Measurements from ENCODE around the gene RXFP3.

The RXFP3 gene

GRCh38 chr5:33936381-33937016, at the start of gene RXFP3:
Gene RXFP3 (plus strand): TSS chr5:33936386. CDS start chr5:33936741, 355 bp downstream.
- H3K36me3 ChIP-seq (ENCODE audit: insufficient read depth, low read length), result no peaks in the 10 kb centered on the region
- no peaks in the 10 kb centered on the region for H3K4me1 ChIP-seq (ENCODE audit: insufficient read depth, low read length, poor library complexity, severe bottlenecking)
- H4K20me1 ChIP-seq (ENCODE audit: insufficient read depth, low read length, poor library complexity, severe bottlenecking), result no peaks in the 10 kb centered on the region
- H3K4me2 ChIP-seq (ENCODE audit: low read depth, low read length, poor library complexity, severe bottlenecking), result no peak within 1 kb of the TSS
- H3K9me2 ChIP-seq (replicated peaks; ENCODE audit: low read depth, low read length), result no peaks in the 10 kb centered on the region
- no peak within 1 kb of the TSS for H3K4me3 ChIP-seq (ENCODE audit: low read length, poor library complexity, severe bottlenecking)
- no peak for TF ChIP-seq CTCF (conservative IDR thresholded peaks at IDR 0.05; ENCODE audit: low read length)
- TF ChIP-seq EZH2phosphoT487 (IDR thresholded peaks at IDR 0.05; ENCODE audit: borderline replicate concordance), result no peak
- H3K27me3 ChIP-seq (ENCODE audit: insufficient read depth, low read length, poor library complexity, severe bottlenecking), result peaks cover 5% of the 10 kb centered on the region
- H3K9me3 ChIP-seq (ENCODE audit: insufficient read depth, low read depth, low read length), result no peaks in the 10 kb centered on the region
- H2AFZ ChIP-seq (ENCODE audit: low read length), result no peak within 1 kb of the TSS
- H3K79me2 ChIP-seq (ENCODE audit: insufficient read depth, low read length), result no peaks in the 10 kb centered on the region
- no peak within 1 kb of the TSS for H3K9ac ChIP-seq (ENCODE audit: low read depth, low read length, poor library complexity, severe bottlenecking)
- H3F3A ChIP-seq (ENCODE audit: low read depth), result no peaks in the 10 kb centered on the region

GRCh38 chr5:33887268-33887667, 48.9 kb upstream of the RXFP3 start:
- Histone ChIP-seq H3F3A (ENCODE audit: low read depth) (no peaks in the 10 kb centered on the region), H4K20me1 (ENCODE audit: insufficient read depth, low read length, poor library complexity, severe bottlenecking) (no peaks in the 10 kb centered on the region), H3K9me2 (replicated peaks; ENCODE audit: low read depth, low read length) (no peaks in the 10 kb centered on the region), H3K4me1 (ENCODE audit: insufficient read depth, low read length, poor library complexity, severe bottlenecking) (no peaks in the 10 kb centered on the region), H3K9ac (ENCODE audit: low read depth, low read length, poor library complexity, severe bottlenecking) (no peak overlapping the region), H3K9me3 (ENCODE audit: insufficient read depth, low read depth, low read length) (no peaks in the 10 kb centered on the region), H3K4me2 (ENCODE audit: low read depth, low read length, poor library complexity, severe bottlenecking) (no peak overlapping the region), H2AFZ (ENCODE audit: low read length) (no peak overlapping the region), H3K79me2 (ENCODE audit: insufficient read depth, low read length) (no peaks in the 10 kb centered on the region), H3K27me3 (ENCODE audit: insufficient read depth, low read length, poor library complexity, severe bottlenecking) (no peaks in the 10 kb centered on the region), H3K4me3 (ENCODE audit: low read length, poor library complexity, severe bottlenecking) (no peak overlapping the region), H3K36me3 (ENCODE audit: insufficient read depth, low read length) (no peaks in the 10 kb centered on the region)
- TF ChIP-seq CTCF (conservative IDR thresholded peaks at IDR 0.05; ENCODE audit: low read length) (no peak), EZH2phosphoT487 (IDR thresholded peaks at IDR 0.05; ENCODE audit: borderline replicate concordance) (no peak)

- Histone ChIP-seq H3K9me3 (ENCODE audit: insufficient read depth, low read depth, low read length) (no peaks in the 10 kb centered on the region), H3K9me2 (replicated peaks; ENCODE audit: low read depth, low read length) (no peaks in the 10 kb centered on the region), H3K4me2 (ENCODE audit: low read depth, low read length, poor library complexity, severe bottlenecking) (no peak overlapping the region), H2AFZ (ENCODE audit: low read length) (no peak overlapping the region), H3K4me1 (ENCODE audit: insufficient read depth, low read length, poor library complexity, severe bottlenecking) (no peaks in the 10 kb centered on the region), H3K36me3 (ENCODE audit: insufficient read depth, low read length) (no peaks in the 10 kb centered on the region), H3K4me3 (ENCODE audit: low read length, poor library complexity, severe bottlenecking) (no peak overlapping the region), H4K20me1 (ENCODE audit: insufficient read depth, low read length, poor library complexity, severe bottlenecking) (no peaks in the 10 kb centered on the region), H3F3A (ENCODE audit: low read depth) (no peaks in the 10 kb centered on the region), H3K9ac (ENCODE audit: low read depth, low read length, poor library complexity, severe bottlenecking) (no peak overlapping the region), H3K27me3 (ENCODE audit: insufficient read depth, low read length, poor library complexity, severe bottlenecking) (no peaks in the 10 kb centered on the region), H3K79me2 (ENCODE audit: insufficient read depth, low read length) (no peaks in the 10 kb centered on the region)
- no peak for TF ChIP-seq EZH2phosphoT487 (IDR thresholded peaks at IDR 0.05; ENCODE audit: borderline replicate concordance)
- no peak for TF ChIP-seq CTCF (conservative IDR thresholded peaks at IDR 0.05; ENCODE audit: low read length)
These were observed 47.6 kb upstream of the RXFP3 start for GRCh38 chr5:33888587-33888986.

Measured in Loucy (cell line).